NCI-H146 treated with DMSO at 0.1 percent for 48 hours (cell line): Measurements from ENCODE around the gene RPRML.
"Not testable (repeated sequence)": the region's sequence is repeated elsewhere in the genome, so short reads cannot be mapped to it uniquely, and the experiment has no call there.

Experiments used
- DNase-seq: peaks from one replicate; lab custom pipeline; 2025; ENCODE audit not compliant: unreplicated experiment; lab: John Stamatoyannopoulos, UW

The RPRML gene

GRCh38 chr17:46979147-46979863 lies at the start of gene RPRML:
Gene RPRML, minus strand, starts transcription at chr17:46979253. Its CDS starts 246 bp downstream, at chr17:46979007.
- peak; percentile 73 for DNase-seq

- not testable (repeated sequence) for DNase-seq
Measured at GRCh38 chr17:47016966-47017365, 37.9 kb upstream of the RPRML start.

GRCh38 chr17:47013341-47013740 lies 34.3 kb upstream of the RPRML start:
- no peak for DNase-seq

- no peak for DNase-seq
Measured at GRCh38 chr17:47012457-47012856, 33.4 kb upstream of the RPRML start.

- no peak for DNase-seq
Measured at GRCh38 chr17:47009759-47010594, 30.9 kb upstream of the RPRML start.

GRCh38 chr17:47004906-47005305 lies 25.9 kb upstream of the RPRML start:
- no peak for DNase-seq

- not testable (repeated sequence) for DNase-seq
Measured at GRCh38 chr17:47003864-47004263, 24.8 kb upstream of the RPRML start.

- no peak for DNase-seq
Measured at GRCh38 chr17:46995841-46996571, 17.0 kb upstream of the RPRML start.

GRCh38 chr17:46994993-46995392 lies 15.9 kb upstream of the RPRML start:
- DNase-seq = no peak

- DNase-seq = no peak
Measured at GRCh38 chr17:46991617-46992016, 12.6 kb upstream of the RPRML start.

- no peak for DNase-seq
Measured at GRCh38 chr17:46989637-46990431, 10.8 kb upstream of the RPRML start.

- DNase-seq = not testable (repeated sequence)
Measured at GRCh38 chr17:46987927-46988326, 8.9 kb upstream of the RPRML start.

- DNase-seq = no peak
Measured at GRCh38 chr17:46986366-46986765, 7.3 kb upstream of the RPRML start.

- no peak for DNase-seq
Measured at GRCh38 chr17:46984892-46985291, 5.8 kb upstream of the RPRML start.

- no peak for DNase-seq
Measured at GRCh38 chr17:46984341-46984740, 5.3 kb upstream of the RPRML start.

- DNase-seq = no peak
Measured at GRCh38 chr17:46983782-46984181, 4.7 kb upstream of the RPRML start.

GRCh38 chr17:46982577-46982976 lies 3.5 kb upstream of the RPRML start:
- no peak for DNase-seq

GRCh38 chr17:46978489-46979146 lies 435 bp downstream of the RPRML start:
- DNase-seq = no peak

GRCh38 chr17:46977750-46978488 lies 1.1 kb downstream of the RPRML start:
- DNase-seq = peak; percentile 49

- DNase-seq = peak; percentile 91
Measured at GRCh38 chr17:46977348-46977747, 1.7 kb downstream of the RPRML start.
